ENCODE measurements around the gene POT1. TPM values are rescaled to one million over a fixed set of nuclear protein-coding genes. Genes with fewer than 3 reads are reported as not detected.
A peak's percentile ranks its signal among the peaks of the same experiment; 100 is the strongest.
"Not testable (repeated sequence)": the region's sequence is repeated elsewhere in the genome, so short reads cannot be mapped to it uniquely, and the experiment has no call there.

The POT1 gene, protein sequence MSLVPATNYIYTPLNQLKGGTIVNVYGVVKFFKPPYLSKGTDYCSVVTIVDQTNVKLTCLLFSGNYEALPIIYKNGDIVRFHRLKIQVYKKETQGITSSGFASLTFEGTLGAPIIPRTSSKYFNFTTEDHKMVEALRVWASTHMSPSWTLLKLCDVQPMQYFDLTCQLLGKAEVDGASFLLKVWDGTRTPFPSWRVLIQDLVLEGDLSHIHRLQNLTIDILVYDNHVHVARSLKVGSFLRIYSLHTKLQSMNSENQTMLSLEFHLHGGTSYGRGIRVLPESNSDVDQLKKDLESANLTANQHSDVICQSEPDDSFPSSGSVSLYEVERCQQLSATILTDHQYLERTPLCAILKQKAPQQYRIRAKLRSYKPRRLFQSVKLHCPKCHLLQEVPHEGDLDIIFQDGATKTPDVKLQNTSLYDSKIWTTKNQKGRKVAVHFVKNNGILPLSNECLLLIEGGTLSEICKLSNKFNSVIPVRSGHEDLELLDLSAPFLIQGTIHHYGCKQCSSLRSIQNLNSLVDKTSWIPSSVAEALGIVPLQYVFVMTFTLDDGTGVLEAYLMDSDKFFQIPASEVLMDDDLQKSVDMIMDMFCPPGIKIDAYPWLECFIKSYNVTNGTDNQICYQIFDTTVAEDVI
- 1 to 10 TPM; 2.8 to 4.3 TPM for polyA plus RNA-seq

DNA sequence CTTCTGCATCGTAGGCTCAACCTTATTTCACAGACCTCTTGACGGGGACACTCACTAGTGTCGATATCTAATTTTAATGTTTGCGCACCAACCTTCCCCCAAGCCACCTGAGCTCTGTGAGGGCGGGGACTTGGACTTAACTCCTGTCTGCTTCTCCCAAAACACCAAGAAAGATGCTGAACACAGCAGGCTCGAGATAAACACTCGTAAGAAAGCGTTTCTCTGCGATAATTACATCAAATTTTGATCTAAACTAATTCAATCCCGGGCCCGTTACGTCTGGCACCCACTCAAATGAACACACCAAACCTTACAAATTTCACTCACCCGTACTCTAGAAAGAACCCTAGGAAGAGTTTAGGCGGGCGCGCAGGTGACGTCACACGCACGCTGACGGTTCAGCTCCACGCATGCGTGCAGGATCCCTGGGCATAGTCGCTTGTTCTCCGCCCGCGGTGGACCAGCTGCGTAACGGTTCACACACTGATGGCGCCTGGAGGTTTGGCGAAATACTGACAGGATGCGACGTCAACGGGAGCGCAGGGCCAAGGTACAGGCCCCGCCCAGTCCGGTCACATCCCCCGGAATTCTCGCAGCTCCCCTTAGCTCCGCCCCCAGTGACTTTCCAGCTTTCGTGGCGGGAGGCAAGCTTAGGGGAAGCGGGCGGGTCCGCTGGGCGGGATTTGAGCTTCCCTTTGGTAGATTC lies at the start of gene POT1:
POT1 (minus strand) TSS at position 359 of the 706 bp plus-strand sequence. CDS start 32,652 bp downstream, outside the sequence.
- Histone ChIP-seq H3K4me3 (ENCODE audit: low read depth in 1 of 2, low read length in 2 of 2) (peak within 1 kb of the TSS; percentile 53 to 67), H3K4me1 (ENCODE audit: control insufficient read depth in 2 of 2, insufficient read depth in 2 of 2, low read length in 1 of 2) (no peaks in the 10 kb centered on the region), H3K9me3 (ENCODE audit: control insufficient read depth in 2 of 2, insufficient read depth in 1 of 2, low read depth in 1 of 2, low read length in 1 of 2) (no peaks in the 10 kb centered on the region), H3K36me3 (ENCODE audit: control insufficient read depth in 2 of 2, insufficient read depth in 2 of 2, low read length in 1 of 2) (no peaks in the 10 kb centered on the region), H3K27ac (ENCODE audit: low read depth in 2 of 2, low read length in 1 of 2) (peak within 1 kb of the TSS; percentile 70 to 80), H3K27me3 (ENCODE audit: control insufficient read depth in 1 of 2, insufficient read depth in 2 of 2, low read length in 2 of 2) (no peaks in the 10 kb centered on the region)
- 0% methylated on average over 45 of the region's 45 CpGs for whole genome bisulfite sequencing, 2 donors

DNA sequence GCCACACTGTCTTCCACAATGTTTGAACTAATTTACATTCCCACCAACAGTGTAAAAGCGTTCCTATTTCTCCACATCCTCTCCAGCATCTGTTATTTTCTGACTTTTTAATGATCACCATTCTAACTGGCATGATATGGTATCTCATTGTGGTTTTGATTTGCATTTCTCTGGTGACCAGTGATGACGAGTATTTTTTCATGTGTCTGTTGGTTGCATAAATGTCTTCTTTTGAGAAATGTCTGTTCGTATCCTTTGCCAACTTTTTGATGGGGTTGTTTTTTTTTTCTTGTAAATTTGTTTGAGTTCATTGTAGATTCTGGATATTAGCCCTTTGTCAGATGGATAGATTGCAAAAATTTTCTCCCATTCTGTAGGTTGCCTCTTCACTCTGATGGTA lies 45.5 kb upstream of the POT1 start:
- H3K27me3 ChIP-seq (ENCODE audit: control insufficient read depth in 1 of 2, insufficient read depth in 2 of 2, low read length in 2 of 2); H3K9me3 ChIP-seq (ENCODE audit: control insufficient read depth in 2 of 2, insufficient read depth in 1 of 2, low read depth in 1 of 2, low read length in 1 of 2); H3K4me3 ChIP-seq (ENCODE audit: low read depth in 1 of 2, low read length in 2 of 2); H3K36me3 ChIP-seq (ENCODE audit: control insufficient read depth in 2 of 2, insufficient read depth in 2 of 2, low read length in 1 of 2); H3K27ac ChIP-seq (ENCODE audit: low read depth in 2 of 2, low read length in 1 of 2); H3K4me1 ChIP-seq (ENCODE audit: control insufficient read depth in 2 of 2, insufficient read depth in 2 of 2, low read length in 1 of 2): not testable (repeated sequence)
- WGBS, 2 donors = 59% methylated on average over 3 of the region's 3 CpGs

DNA sequence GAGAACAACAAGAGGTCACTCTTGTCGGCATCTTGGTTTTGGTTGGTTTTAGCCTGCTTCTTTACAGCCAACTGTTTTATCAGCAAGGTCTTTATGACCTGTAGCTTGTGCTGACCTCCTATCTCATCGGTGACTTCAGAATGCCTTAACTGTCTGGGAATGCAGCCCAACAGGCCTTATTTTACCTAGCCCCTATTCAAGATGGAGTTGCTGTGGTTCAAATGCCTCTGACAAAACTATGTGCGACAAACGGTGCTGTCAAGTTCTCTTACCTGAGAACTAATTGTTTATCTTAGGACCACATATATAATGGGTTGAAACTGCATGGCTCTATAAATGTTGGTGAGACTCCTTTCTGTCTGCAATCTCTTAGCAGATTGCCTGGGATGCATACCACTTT lies 35.9 kb upstream of the POT1 start:
- Histone ChIP-seq H3K27ac (ENCODE audit: low read depth in 2 of 2, low read length in 1 of 2) (no peak overlapping the region), H3K4me3 (ENCODE audit: low read depth in 1 of 2, low read length in 2 of 2) (no peak overlapping the region), H3K4me1 (ENCODE audit: control insufficient read depth in 2 of 2, insufficient read depth in 2 of 2, low read length in 1 of 2) (no peaks in the 10 kb centered on the region), H3K9me3 (ENCODE audit: control insufficient read depth in 2 of 2, insufficient read depth in 1 of 2, low read depth in 1 of 2, low read length in 1 of 2) (no peaks in the 10 kb centered on the region), H3K27me3 (ENCODE audit: control insufficient read depth in 1 of 2, insufficient read depth in 2 of 2, low read length in 2 of 2) (no peaks in the 10 kb centered on the region), H3K36me3 (ENCODE audit: control insufficient read depth in 2 of 2, insufficient read depth in 2 of 2, low read length in 1 of 2) (no peaks in the 10 kb centered on the region)
- 88 to 93% methylated on average over 4 of the region's 4 CpGs for WGBS, 2 donors

DNA sequence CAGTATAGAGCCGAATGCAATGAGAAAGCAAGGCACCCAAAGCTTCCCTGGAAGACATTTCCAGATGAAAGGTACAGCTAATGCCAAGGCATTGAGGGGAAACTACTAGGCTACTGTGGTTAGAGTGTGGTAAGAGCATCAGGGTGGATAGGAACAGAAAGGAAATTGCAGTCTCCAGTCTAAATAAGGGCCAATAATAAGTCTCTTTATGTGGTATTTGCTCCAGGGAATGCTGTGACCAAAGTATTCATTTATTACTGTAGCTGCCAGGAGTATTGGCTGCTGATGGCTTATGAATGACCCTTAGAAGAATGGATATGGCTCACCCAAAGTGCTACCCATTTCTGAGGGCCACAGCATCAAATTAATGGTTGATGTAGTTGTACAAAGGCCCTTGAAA lies 30.1 kb upstream of the POT1 start:
- 55 to 69% methylated on average over 1 of the region's 1 CpG for WGBS, 2 donors
- Histone ChIP-seq H3K4me1 (ENCODE audit: control insufficient read depth in 2 of 2, insufficient read depth in 2 of 2, low read length in 1 of 2) (no peaks in the 10 kb centered on the region), H3K27ac (ENCODE audit: low read depth in 2 of 2, low read length in 1 of 2) (no peak overlapping the region)

DNA sequence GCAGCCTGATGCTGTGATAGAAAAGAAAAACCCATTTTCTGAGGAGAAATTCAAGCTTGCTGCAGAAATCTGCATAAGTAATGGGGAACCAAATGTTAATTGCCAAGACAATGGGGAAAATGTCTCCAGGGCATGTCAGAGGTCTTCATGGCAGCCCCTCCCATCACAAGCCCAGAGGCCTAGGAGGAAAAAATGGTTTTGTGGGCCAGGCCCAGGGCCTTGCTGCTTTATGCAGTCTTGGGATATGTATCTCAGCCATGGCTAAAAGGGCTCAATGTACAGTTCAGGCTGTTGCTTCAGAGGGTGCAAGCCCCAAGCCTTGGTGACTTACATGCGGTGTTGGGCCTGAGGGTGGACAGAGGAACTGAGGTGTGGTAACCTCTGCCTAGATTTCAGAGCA lies 28.3 kb upstream of the POT1 start:
- not testable (repeated sequence) for H3K4me1 ChIP-seq (ENCODE audit: control insufficient read depth in 2 of 2, insufficient read depth in 2 of 2, low read length in 1 of 2); H3K4me3 ChIP-seq (ENCODE audit: low read depth in 1 of 2, low read length in 2 of 2); H3K9me3 ChIP-seq (ENCODE audit: control insufficient read depth in 2 of 2, insufficient read depth in 1 of 2, low read depth in 1 of 2, low read length in 1 of 2); H3K27ac ChIP-seq (ENCODE audit: low read depth in 2 of 2, low read length in 1 of 2); H3K27me3 ChIP-seq (ENCODE audit: control insufficient read depth in 1 of 2, insufficient read depth in 2 of 2, low read length in 2 of 2); H3K36me3 ChIP-seq (ENCODE audit: control insufficient read depth in 2 of 2, insufficient read depth in 2 of 2, low read length in 1 of 2)
- WGBS, 2 donors = 91 to 92% methylated on average over 1 of the region's 1 CpG

More for the DNA sequence above, 30.1 kb upstream of the POT1 start:
- Histone ChIP-seq H3K27me3 (ENCODE audit: control insufficient read depth in 1 of 2, insufficient read depth in 2 of 2, low read length in 2 of 2) (no peaks in the 10 kb centered on the region), H3K4me3 (ENCODE audit: low read depth in 1 of 2, low read length in 2 of 2) (no peak overlapping the region), H3K36me3 (ENCODE audit: control insufficient read depth in 2 of 2, insufficient read depth in 2 of 2, low read length in 1 of 2) (no peaks in the 10 kb centered on the region), H3K9me3 (ENCODE audit: control insufficient read depth in 2 of 2, insufficient read depth in 1 of 2, low read depth in 1 of 2, low read length in 1 of 2) (peaks cover 2 to 4% of the 10 kb centered on the region in 2 donors)

DNA sequence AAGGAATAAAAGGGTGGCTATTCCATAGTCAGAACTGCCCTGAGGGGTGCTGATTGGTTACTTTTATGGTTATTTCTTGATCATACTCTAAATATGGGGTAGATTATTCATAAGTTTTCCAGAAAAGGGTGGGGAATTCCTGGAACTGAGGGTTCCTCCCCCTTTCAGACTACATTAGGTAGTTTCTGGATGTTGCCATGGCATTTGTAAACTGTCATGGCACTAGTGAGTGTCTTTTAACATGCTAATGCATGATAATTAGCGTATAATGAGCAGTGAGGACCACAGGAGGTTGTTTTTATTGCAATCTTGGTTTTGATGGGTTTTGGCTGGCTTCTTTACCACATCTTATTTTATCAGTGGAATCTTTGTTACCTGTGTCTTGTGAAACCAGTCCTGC lies 26.5 kb upstream of the POT1 start:
- Histone ChIP-seq H3K27me3 (ENCODE audit: control insufficient read depth in 1 of 2, insufficient read depth in 2 of 2, low read length in 2 of 2) (no peaks in the 10 kb centered on the region), H3K36me3 (ENCODE audit: control insufficient read depth in 2 of 2, insufficient read depth in 2 of 2, low read length in 1 of 2) (no peaks in the 10 kb centered on the region)
- WGBS, 2 donors = 48 to 70% methylated on average over 1 of the region's 1 CpG

DNA sequence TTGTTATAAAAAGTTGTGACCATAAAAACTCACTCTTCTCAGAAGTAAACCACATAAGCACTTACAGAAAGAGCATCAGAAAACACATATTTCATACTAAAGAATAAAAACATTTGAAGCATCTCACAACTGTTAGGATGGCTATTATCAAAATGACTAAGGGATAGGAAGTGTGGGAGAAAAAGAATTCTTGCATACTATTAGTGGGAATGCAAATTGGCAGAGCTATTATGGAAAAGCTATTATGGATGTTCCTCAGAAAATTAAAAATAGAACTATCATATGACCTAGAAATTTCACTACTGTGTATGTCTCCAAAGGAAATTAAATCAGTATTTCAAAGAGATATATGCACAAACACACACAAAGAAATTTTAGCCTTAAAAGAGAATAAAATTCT lies 25.2 kb upstream of the POT1 start:
- H3K36me3 ChIP-seq (ENCODE audit: control insufficient read depth in 2 of 2, insufficient read depth in 2 of 2, low read length in 1 of 2) = no peaks in the 10 kb centered on the region
- H3K4me1 ChIP-seq (ENCODE audit: control insufficient read depth in 2 of 2, insufficient read depth in 2 of 2, low read length in 1 of 2) = no peaks in the 10 kb centered on the region
- H3K27ac ChIP-seq (ENCODE audit: low read depth in 2 of 2, low read length in 1 of 2) = no peak overlapping the region
- no peaks in the 10 kb centered on the region for H3K27me3 ChIP-seq (ENCODE audit: control insufficient read depth in 1 of 2, insufficient read depth in 2 of 2, low read length in 2 of 2)
- H3K4me3 ChIP-seq (ENCODE audit: low read depth in 1 of 2, low read length in 2 of 2) = no peak overlapping the region
- H3K9me3 ChIP-seq (ENCODE audit: control insufficient read depth in 2 of 2, insufficient read depth in 1 of 2, low read depth in 1 of 2, low read length in 1 of 2) = peaks cover 2 to 4% of the 10 kb centered on the region in 2 donors

More for the DNA sequence above, 26.5 kb upstream of the POT1 start:
- no peak overlapping the region for H3K4me3 ChIP-seq (ENCODE audit: low read depth in 1 of 2, low read length in 2 of 2)
- no peaks in the 10 kb centered on the region for H3K4me1 ChIP-seq (ENCODE audit: control insufficient read depth in 2 of 2, insufficient read depth in 2 of 2, low read length in 1 of 2)
- peaks cover 2 to 4% of the 10 kb centered on the region in 2 donors for H3K9me3 ChIP-seq (ENCODE audit: control insufficient read depth in 2 of 2, insufficient read depth in 1 of 2, low read depth in 1 of 2, low read length in 1 of 2)
- H3K27ac ChIP-seq (ENCODE audit: low read depth in 2 of 2, low read length in 1 of 2) = no peak overlapping the region

DNA sequence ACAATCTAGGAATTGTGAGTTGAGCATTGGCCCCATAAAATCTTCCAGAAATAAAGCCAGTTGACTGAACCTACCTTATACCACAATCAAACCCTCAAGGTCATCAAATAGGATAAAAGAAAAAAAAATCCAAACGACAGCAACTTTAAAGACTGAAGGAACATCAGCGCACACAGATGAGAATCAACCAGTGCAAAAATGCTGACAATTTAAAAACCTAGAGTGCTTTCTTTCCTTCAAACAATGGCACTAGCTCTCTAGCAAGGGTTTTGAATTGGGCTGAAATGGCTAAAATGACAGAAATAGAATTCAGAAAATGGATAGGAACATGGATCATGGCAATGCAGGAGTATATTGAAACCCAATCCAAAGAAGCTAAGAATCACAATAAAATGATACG lies 16.1 kb upstream of the POT1 start:
- H3K4me3 ChIP-seq (ENCODE audit: low read depth in 1 of 2, low read length in 2 of 2) = no peak overlapping the region
- WGBS, 2 donors = 96 to 97% methylated on average over 3 of the region's 3 CpGs
- no peaks in the 10 kb centered on the region for H3K27me3 ChIP-seq (ENCODE audit: control insufficient read depth in 1 of 2, insufficient read depth in 2 of 2, low read length in 2 of 2)
- no peaks in the 10 kb centered on the region for H3K4me1 ChIP-seq (ENCODE audit: control insufficient read depth in 2 of 2, insufficient read depth in 2 of 2, low read length in 1 of 2)
- no peak overlapping the region for H3K27ac ChIP-seq (ENCODE audit: low read depth in 2 of 2, low read length in 1 of 2)
- peaks cover 0 to 4% of the 10 kb centered on the region in 2 donors for H3K9me3 ChIP-seq (ENCODE audit: control insufficient read depth in 2 of 2, insufficient read depth in 1 of 2, low read depth in 1 of 2, low read length in 1 of 2)
- H3K36me3 ChIP-seq (ENCODE audit: control insufficient read depth in 2 of 2, insufficient read depth in 2 of 2, low read length in 1 of 2) = no peaks in the 10 kb centered on the region

DNA sequence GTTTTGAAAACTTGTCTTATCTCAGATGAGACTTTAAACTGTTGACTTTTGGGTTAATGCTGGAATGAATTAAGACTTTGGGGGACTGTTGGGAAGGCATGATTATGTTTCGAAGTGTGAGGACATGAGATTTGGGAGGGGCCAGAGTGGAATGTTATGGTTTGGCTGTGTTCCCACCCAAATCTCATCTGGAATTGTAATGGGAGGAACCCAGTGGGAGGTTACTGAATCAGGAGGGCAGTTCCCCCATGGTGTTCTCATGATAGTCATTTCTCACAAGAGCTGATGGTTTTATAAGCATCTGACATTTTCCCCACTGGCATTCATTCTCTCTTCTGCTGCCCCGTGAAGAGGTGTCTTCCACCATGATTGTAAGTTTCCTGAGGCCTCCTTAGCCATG lies 13.8 kb upstream of the POT1 start:
- H3K4me3 ChIP-seq (ENCODE audit: low read depth in 1 of 2, low read length in 2 of 2) = no peak overlapping the region
- no peaks in the 10 kb centered on the region for H3K4me1 ChIP-seq (ENCODE audit: control insufficient read depth in 2 of 2, insufficient read depth in 2 of 2, low read length in 1 of 2)
- H3K36me3 ChIP-seq (ENCODE audit: control insufficient read depth in 2 of 2, insufficient read depth in 2 of 2, low read length in 1 of 2) = no peaks in the 10 kb centered on the region
- no peaks in the 10 kb centered on the region for H3K27me3 ChIP-seq (ENCODE audit: control insufficient read depth in 1 of 2, insufficient read depth in 2 of 2, low read length in 2 of 2)
- H3K27ac ChIP-seq (ENCODE audit: low read depth in 2 of 2, low read length in 1 of 2) = no peak overlapping the region
- 78 to 87% methylated on average over 2 of the region's 2 CpGs for WGBS, 2 donors
- H3K9me3 ChIP-seq (ENCODE audit: control insufficient read depth in 2 of 2, insufficient read depth in 1 of 2, low read depth in 1 of 2, low read length in 1 of 2) = peaks cover 0 to 4% of the 10 kb centered on the region in 2 donors
